HEK293T (cell line): Measurements from ENCODE around the gene APOL3.
"Not testable (repeated sequence)": the region's sequence is repeated elsewhere in the genome, so short reads cannot be mapped to it uniquely, and the experiment has no call there.

ENCODE experiments used
- ARNT ChIP-seq: fragments of 450-650 bp; IDR thresholded peaks from 2 replicates; pipeline ENCODE4 v1.6.1; 2017; ENCODE audit warnings: mild to moderate bottlenecking
- BHLHE40 ChIP-seq: fragments of 450-650 bp; IDR thresholded peaks from 2 replicates; pipeline ENCODE4 v1.6.1; 2016; ENCODE audit warnings: mild to moderate bottlenecking, moderate library complexity, borderline replicate concordance
- CTBP1 ChIP-seq: fragments of 450-650 bp; IDR thresholded peaks from 2 replicates; pipeline ENCODE4 v1.6.1; 2016; ENCODE audit warnings: borderline replicate concordance
- FOXA1 ChIP-seq: fragments of 450-650 bp; IDR thresholded peaks from 2 replicates; pipeline ENCODE4 v1.6.1; 2016; ENCODE audit warnings: mild to moderate bottlenecking
- FOXK2 ChIP-seq: fragments of 450-650 bp; IDR thresholded peaks from 2 replicates; pipeline ENCODE4 v1.6.1; 2016; ENCODE audit warnings: mild to moderate bottlenecking
- FOXM1 ChIP-seq: fragments of 450-650 bp; IDR thresholded peaks from 2 replicates; pipeline ENCODE4 v1.6.1; 2017; ENCODE audit warnings: mild to moderate bottlenecking, borderline replicate concordance
- HDGF ChIP-seq: fragments of 450-650 bp; IDR thresholded peaks from 2 replicates; pipeline ENCODE4 v1.6.1; 2017; ENCODE audit warnings: antibody characterized with exemption, borderline replicate concordance
- L3MBTL2 ChIP-seq: fragments of 450-650 bp; conservative IDR thresholded peaks from 2 replicates; pipeline ENCODE4 v1.6.1; 2016; ENCODE audit warnings: mild to moderate bottlenecking
- NFRKB ChIP-seq: fragments of 450-650 bp; IDR thresholded peaks from 2 replicates; pipeline ENCODE4 v1.6.1; 2016; ENCODE audit warnings: mild to moderate bottlenecking, moderate library complexity
- PKNOX1 ChIP-seq: fragments of 450-650 bp; IDR thresholded peaks from 2 replicates; pipeline ENCODE4 v1.6.1; 2016
- SP1 ChIP-seq: fragments of 450-650 bp; IDR thresholded peaks from 2 replicates; pipeline ENCODE4 v1.6.1; 2017
- SUZ12 ChIP-seq: fragments of 450-650 bp; IDR thresholded peaks from 2 replicates; pipeline ENCODE4 v1.6.1; 2016; ENCODE audit warnings: mild to moderate bottlenecking
- TARDBP ChIP-seq: fragments of 450-650 bp; IDR thresholded peaks from 2 replicates; pipeline ENCODE4 v1.6.1; 2016

- TF ChIP-seq CTBP1, SUZ12, SP1, ARNT, FOXK2, FOXM1, PKNOX1, TARDBP, L3MBTL2, BHLHE40, NFRKB, HDGF, FOXA1: not testable (repeated sequence)
These were observed 39.8 kb downstream of the APOL3 start for GRCh38 chr22:36120621-36121351.
